RWPE1 (cell line): Measurements from ENCODE around the gene BARD1.
A peak's percentile ranks its signal among the peaks of the same experiment; 100 is the strongest.

ENCODE experiments used
- CTCF ChIA-PET: fragments of 350-600 bp; sonication (Branson Sonifier 250); formaldehyde crosslinking; extraction: SDS; loops from one replicate; lab custom pipeline; 2021; lab: Yijun Ruan, JAX
- POLR2A ChIA-PET: fragments of 400-600 bp; formaldehyde crosslinking; extraction: SDS; loops from one replicate; lab custom pipeline; 2020; ENCODE audit warnings: antibody characterized with exemption; ENCODE audit not compliant: low non-redundant PET; lab: Yijun Ruan, JAX
- DNase-seq: peaks from one replicate; pipeline ENCODE4 v3.0.0; 2012; ENCODE audit warnings: low spot score
- H3K27ac ChIP-seq: fragments of 450-650 bp; 2 replicates; pipeline ENCODE4 v1.5.1; 2017
- TF ChIP-seq, protein P1 (sequence below): fragments of 450-650 bp; conservative IDR thresholded peaks from 2 replicates; pipeline ENCODE4 v1.5.1; 2017; ENCODE audit warnings: low read depth, mild to moderate bottlenecking

Gene BARD1

DNA sequence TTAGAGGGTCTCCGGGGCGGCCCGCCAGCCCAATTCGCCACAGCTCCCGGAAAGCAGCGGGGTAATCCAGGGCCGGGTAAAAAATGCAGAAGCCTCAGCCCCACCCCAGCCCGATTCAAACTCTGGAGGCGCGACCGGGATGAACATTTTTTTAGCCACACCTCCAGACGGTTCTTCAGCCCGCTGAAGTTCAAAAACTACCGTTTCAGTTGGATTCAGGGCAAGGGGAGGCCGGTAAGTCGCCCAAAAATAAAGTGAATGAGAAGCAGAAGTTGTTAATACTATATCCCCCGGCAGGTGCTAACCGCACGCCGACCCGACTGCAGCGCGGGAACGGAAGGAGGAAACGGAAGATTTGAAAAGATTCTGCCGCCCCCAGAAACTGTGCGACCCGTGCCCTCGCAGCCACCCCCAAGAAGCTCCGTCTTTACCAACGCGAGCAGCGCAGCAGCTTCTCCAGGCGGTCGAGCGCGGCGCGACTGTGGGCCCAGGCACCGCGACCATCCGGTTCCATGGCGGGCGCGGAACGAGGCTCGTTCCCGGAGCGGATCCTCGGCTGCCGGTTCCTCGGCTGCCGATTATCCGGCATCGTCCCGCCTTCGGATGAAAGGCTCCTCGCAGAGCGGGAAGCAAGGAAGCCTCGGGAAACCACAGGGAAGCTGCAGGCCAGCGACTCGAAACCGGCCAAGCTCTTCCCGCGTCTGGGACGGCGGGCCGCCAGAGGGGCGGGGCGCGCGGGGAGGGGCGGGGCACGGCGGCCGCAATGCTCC lies at the start of gene BARD1:
Gene BARD1 (minus strand): TSS at position 703 of the 770 bp plus-strand sequence. CDS start 114 bp downstream, at position 589.
- TF ChIP-seq, protein P1, sequence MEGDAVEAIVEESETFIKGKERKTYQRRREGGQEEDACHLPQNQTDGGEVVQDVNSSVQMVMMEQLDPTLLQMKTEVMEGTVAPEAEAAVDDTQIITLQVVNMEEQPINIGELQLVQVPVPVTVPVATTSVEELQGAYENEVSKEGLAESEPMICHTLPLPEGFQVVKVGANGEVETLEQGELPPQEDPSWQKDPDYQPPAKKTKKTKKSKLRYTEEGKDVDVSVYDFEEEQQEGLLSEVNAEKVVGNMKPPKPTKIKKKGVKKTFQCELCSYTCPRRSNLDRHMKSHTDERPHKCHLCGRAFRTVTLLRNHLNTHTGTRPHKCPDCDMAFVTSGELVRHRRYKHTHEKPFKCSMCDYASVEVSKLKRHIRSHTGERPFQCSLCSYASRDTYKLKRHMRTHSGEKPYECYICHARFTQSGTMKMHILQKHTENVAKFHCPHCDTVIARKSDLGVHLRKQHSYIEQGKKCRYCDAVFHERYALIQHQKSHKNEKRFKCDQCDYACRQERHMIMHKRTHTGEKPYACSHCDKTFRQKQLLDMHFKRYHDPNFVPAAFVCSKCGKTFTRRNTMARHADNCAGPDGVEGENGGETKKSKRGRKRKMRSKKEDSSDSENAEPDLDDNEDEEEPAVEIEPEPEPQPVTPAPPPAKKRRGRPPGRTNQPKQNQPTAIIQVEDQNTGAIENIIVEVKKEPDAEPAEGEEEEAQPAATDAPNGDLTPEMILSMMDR: no peak
- peak; percentile 66 for DNase-seq
- H3K27ac ChIP-seq: peak within 1 kb of the TSS; percentile 99
- ChIA-PET POLR2A (interaction anchor here (0.5 kb wide), 1 partner anchor 110 kb away, joined by 3 read pairs; no protein-coding TSS in a partner anchor), CTCF (interaction anchor here (0.5 kb wide), 1 partner anchor 1122 kb away, joined by 3 read pairs; no protein-coding TSS in a partner anchor)

DNA sequence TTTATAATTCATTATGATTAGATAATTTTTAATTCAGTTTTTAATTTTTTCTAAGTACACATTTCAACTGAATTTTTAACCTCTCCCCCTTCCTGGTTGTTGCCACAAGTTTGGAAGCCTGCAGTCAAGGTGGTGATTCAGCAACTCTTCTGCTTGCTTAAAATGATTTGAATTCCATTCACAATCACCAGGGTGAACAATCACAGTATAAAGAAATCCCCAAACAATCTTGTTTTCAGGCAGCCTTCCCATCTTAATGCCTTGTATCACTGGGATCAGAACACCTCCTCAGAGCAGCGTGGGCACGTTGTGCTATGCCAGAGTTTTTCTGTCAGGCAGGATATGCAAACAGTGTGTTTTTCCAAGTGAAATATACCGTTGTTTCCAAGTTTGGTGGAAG lies 46.7 kb upstream of the BARD1 start:
- no peak overlapping the region for H3K27ac ChIP-seq
- ChIA-PET POLR2A (no interaction called here), CTCF (no interaction called here)
- TF ChIP-seq, protein P1: no peak
- DNase-seq: peak; percentile 3

DNA sequence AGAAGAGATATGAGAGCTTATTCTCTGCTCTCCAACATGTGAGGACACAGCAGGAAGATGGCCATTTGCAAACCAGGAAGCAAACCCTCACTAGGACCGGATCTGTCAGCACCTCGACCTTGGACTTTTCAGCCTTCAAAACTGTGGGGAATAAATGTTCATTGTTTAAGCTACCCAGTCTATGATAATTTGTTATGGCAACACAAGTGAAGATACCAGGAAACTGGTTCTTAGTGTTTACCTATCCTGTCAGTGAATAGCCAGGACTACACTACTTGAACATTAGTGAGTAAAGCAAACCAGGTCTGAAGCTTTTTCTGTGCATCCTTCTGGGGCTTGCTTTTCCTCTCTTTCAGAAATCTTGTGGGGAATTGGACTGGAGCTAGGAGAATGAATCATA lies 44.4 kb upstream of the BARD1 start:
- POLR2A ChIA-PET: interaction anchor here (0.6 kb wide), 1 partner anchor 23 kb away, joined by 3 read pairs; no protein-coding TSS in a partner anchor
- TF ChIP-seq, protein P1: no peak
- CTCF ChIA-PET: no interaction called here
- H3K27ac ChIP-seq: no peak overlapping the region
- no peak for DNase-seq

DNA sequence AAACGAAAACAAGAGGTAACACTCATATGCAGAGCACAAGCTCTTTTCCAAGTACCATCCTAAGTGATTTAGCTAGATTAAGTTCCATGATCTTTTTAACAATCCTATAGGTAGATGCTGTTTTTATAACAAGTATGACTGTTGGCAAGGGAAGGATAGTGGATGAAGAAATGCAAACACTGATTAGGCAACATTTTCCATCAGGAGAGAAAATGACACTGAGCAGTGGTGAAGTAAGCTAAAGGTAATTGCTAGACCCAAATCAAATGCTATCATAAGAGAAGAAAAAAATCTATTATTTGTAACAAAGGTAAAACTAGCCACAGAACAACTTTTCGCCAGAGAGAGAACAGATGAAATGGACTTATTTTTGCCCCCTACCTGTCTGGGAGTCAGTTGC lies 34.3 kb upstream of the BARD1 start:
- TF ChIP-seq, protein P1: no peak
- DNase-seq: no peak
- no peak overlapping the region for H3K27ac ChIP-seq
- POLR2A ChIA-PET: no interaction called here
- CTCF ChIA-PET: no interaction called here

DNA sequence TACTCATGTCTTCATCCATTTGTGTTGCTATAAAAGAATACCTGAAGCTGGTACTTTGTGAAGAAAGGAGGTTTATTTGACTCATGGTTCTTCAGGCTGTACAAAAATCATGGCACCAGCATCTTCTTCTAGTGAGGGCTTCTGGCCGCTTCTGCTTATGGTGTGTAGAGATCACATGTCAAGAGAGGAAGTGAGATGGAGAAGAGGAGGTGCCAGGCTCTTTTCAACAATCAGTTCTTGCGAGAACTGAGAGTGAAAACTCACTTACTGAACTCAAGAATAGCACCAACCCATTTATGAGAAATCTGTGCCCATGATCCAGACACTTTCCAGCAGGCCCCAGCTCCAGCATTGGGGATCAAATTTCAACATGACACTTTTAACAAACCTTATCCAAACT lies 30.0 kb upstream of the BARD1 start:
- CTCF ChIA-PET: interaction anchor here (0.6 kb wide), 1 partner anchor 70 kb away, joined by 3 read pairs; no protein-coding TSS in a partner anchor
- H3K27ac ChIP-seq: no peak overlapping the region
- no peak for DNase-seq
- TF ChIP-seq, protein P1: no peak
- POLR2A ChIA-PET: no interaction called here

DNA sequence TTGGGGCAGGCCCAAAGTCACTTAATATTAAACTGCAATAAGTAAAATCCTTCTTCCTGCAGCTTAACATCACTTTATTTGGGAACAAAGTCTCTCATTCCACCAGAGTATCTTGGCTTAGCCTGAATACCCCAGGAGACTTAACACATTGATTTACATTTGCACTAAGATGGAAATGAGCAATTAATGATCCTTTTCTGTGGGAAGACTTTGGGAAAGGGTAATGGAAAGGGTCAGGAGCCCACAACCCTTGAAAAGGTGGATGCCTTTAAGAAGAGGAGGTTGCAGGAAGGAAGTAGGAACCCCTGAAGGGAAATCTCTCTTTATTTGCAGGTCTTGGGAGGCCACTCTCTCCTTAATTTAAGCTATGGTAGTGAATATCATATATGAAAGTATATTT lies 28.0 kb upstream of the BARD1 start:
- POLR2A ChIA-PET: no interaction called here
- DNase-seq: no peak
- CTCF ChIA-PET: no interaction called here
- TF ChIP-seq, protein P1: no peak
- no peak overlapping the region for H3K27ac ChIP-seq
